ENCODE results near the gene VPS33B.

Gene VPS33B

GRCh38 chr15:91022075-91022831 is at the start of gene VPS33B:
Gene VPS33B (minus strand): TSS chr15:91022594. CDS start chr15:91022249, 345 bp downstream.
- no peak for TF ChIP-seq CTCF (IDR thresholded peaks at IDR 0.05)

GRCh38 chr15:91072161-91072560 is 49.8 kb upstream of the VPS33B start:
- no peak for TF ChIP-seq CTCF (IDR thresholded peaks at IDR 0.05)

GRCh38 chr15:91070872-91071271 is 48.5 kb upstream of the VPS33B start:
- TF ChIP-seq CTCF (IDR thresholded peaks at IDR 0.05) = no peak

GRCh38 chr15:91068966-91069365 is 46.6 kb upstream of the VPS33B start:
- TF ChIP-seq CTCF (IDR thresholded peaks at IDR 0.05) = no peak

- TF ChIP-seq CTCF (IDR thresholded peaks at IDR 0.05) = no peak
Measured at GRCh38 chr15:91068436-91068835, 46.0 kb upstream of the VPS33B start.

- no peak for TF ChIP-seq CTCF (IDR thresholded peaks at IDR 0.05)
Measured at GRCh38 chr15:91067036-91067435, 44.6 kb upstream of the VPS33B start.

GRCh38 chr15:91065505-91065904 is 43.1 kb upstream of the VPS33B start:
- TF ChIP-seq CTCF (IDR thresholded peaks at IDR 0.05) = no peak

GRCh38 chr15:91061997-91062396 is 39.6 kb upstream of the VPS33B start:
- no peak for TF ChIP-seq CTCF (IDR thresholded peaks at IDR 0.05)
